GM11168 (cell line): ENCODE data around the gene ADAMTS13.

Experiments used
- in situ Hi-C: fragments of 300-500 bp; cut with MboI; formaldehyde crosslinking; loops from one replicate; pipeline ENCODE4 v1.12.0; 2022; ENCODE audit warnings: low sequenced_read_pairs; ENCODE audit not compliant: unreplicated experiment

The ADAMTS13 gene

DNA sequence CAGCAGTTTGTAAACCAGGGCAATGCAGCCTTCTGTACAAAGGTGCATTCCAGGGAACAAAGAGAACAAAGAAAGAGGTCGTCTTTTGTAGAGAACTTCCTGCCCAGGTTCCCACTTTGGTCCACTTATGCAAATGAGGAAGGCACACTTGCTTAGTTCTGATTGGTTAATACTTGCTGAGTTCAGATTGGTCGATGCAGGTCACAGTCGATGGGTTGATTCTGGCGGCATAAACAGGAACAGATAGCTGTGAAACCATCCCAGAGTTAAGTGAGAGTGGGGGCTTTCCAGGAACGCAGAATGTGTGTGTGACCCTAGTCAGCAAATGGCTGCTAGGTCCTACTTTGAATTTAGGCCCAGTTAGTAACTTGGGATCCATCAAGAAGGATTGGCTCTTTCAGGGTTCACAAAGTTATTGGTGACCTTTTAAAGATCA is 1.8 kb upstream of the ADAMTS13 start:
- in situ Hi-C loops, result no loop called here

DNA sequence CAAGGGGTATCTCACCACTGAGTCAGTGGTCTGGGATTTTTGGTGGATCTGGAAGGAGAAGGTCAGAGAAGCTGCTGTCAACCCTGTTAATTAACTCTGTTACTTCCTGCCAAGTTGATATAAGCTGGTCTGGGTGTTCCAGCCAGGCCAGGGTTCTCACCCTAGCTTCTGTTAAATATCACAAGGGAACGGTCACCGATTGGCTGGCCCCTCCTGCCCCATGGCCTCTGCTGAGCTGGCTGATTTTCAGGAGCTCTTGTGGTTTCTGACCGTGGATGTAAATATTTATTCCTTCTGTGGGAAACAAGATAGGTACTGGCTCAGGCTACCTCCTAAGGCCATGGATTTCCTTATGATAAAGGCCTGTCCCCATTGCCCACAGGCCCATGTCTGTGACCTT is 1.0 kb downstream of the ADAMTS13 start:
- in situ Hi-C loops, result no loop called here

DNA sequence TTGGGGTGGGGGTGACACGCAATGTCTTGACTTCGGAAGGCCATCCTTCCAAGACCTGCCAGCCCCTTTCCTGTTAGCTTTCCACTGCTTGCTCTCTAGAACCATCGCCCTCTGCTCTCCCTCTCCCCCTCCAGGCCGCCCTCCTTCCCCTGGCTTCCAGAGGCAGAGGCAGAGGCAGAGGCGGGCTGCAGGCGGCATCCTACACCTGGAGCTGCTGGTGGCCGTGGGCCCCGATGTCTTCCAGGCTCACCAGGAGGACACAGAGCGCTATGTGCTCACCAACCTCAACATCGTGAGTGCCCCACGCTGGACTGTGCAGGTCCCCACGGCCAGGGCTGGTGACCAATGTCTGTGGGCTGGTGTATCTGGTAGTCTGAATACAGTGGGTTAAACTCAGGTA is 2.0 kb downstream of the ADAMTS13 start:
- in situ Hi-C loops, result no loop called here

GRCh38 chr9:133425049-133425632 is 3.0 kb downstream of the ADAMTS13 start:
- in situ Hi-C loops, result no loop called here

DNA sequence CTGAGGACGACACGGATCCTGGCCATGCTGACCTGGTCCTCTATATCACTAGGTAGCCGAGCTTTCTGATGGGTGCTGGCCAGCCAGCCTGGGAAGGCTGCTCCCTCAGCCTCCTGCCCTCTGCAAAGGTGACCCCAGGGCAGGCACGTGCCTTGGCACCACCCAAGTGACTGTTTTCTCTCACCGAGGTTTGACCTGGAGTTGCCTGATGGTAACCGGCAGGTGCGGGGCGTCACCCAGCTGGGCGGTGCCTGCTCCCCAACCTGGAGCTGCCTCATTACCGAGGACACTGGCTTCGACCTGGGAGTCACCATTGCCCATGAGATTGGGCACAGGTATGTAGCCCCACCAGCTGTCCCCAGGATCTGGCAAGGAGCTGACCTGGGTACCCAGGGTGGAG is 3.8 kb downstream of the ADAMTS13 start:
- in situ Hi-C loops, result no loop called here

DNA sequence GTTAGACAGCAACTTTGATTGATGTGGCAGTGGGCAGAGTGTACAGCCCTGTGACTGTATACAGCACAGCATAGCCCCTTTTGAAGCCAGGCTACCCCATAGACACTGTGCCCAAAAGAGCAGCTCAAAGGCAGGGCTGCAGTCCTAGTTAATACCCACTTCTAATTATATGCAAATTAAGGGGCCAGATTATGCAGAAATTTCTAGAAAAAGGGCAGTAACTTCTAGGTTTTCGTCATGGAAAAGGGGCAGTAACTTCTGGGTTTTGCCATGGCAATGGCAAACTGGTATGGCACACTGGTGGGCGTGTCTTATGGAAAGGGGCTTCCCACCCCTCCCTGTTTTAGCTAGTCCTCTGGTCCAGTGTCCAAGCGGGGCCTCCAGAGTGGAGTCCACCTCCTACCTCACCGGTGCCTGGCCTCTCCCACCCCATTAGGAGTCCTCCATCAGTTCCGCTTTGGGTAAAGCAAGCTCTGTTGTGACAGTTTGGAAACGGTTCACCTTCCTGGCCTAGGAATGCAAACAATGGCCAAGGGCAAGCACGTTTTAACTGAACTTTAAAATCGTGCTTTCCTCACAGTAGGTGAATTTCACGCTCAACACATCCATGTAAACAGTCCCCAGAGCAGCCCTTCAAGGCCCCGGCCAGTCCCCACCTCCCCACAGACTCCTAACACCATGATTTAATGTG is 5.6 kb downstream of the ADAMTS13 start:
- in situ Hi-C loops, result no loop called here

DNA sequence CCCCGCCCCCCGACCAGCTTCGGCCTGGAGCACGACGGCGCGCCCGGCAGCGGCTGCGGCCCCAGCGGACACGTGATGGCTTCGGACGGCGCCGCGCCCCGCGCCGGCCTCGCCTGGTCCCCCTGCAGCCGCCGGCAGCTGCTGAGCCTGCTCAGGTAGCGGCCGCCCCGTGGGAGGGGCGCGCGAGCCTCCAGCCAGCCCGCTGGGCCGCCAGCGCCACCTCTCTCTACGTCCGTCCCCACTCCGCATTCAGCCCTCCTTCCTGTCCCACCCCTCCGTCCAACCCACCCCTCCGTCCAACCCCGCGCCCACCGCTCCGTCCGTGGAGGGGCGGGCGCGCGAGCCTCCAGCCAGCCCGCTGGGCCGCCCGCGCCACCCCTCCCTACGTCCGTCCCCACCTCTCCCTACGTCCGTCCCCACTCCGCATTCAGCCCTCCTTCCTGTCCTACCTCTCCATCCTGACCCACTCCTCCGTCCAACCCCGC is 6.5 kb downstream of the ADAMTS13 start:
- in situ Hi-C loops, result no loop called here

GRCh38 chr9:133429214-133429613 is 7.0 kb downstream of the ADAMTS13 start:
- in situ Hi-C loops, result no loop called here

DNA sequence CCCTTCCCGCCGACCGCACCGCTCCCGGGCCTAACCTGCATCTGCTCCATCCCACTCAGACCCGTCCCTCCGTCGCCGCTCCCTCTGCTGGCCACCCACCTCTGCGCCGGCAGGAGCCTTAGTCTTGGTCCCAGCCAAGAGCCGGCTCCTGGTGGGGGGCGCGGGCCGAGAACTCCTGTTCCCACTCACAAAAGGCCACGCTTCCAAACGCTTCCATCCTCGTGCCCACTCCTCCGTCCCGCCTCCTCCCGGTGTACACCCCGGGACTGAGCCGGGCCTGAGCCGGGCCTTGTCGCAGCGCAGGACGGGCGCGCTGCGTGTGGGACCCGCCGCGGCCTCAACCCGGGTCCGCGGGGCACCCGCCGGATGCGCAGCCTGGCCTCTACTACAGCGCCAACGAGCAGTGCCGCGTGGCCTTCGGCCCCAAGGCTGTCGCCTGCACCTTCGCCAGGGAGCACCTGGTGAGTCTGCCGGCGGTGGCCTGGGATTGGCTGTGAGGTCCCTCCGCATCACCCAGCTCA is 7.5 kb downstream of the ADAMTS13 start:
- in situ Hi-C loops, result no loop called here

DNA sequence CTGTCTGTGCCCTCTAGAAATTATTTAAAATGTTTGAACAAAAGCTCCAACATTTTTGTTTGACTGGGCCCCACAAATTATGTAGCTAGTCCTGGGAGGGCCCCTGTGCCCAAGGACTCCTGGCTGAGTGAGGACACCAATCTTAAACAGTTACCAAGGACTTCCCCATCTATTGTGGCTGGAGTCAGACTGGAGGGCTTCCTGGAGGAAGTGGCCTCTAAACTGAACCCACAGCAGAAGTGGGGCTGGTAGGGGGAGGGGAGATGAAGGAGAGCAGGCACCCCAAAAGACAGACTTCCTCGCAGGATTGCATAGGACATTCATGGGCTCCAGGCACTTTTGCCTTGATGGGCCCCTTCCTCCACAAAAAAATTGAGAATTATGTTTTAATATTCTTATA is 8.1 kb downstream of the ADAMTS13 start:
- in situ Hi-C loops, result no loop called here

DNA sequence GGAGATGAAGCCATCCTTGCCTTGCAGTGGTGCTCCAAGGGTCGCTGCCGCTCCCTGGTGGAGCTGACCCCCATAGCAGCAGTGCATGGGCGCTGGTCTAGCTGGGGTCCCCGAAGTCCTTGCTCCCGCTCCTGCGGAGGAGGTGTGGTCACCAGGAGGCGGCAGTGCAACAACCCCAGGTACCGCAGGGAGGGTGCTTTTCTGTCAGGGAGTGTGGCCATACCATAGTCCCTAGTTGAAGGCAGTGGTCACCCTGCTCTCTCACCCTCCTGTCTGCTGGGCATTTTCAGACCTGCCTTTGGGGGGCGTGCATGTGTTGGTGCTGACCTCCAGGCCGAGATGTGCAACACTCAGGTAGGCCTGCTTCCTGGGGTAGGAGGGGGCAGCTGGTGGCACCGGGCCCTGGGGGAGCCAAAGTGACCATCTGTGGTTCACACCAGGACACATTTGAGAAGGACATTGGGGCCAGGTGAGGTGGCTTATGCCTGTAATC is 11.2 kb downstream of the ADAMTS13 start:
- in situ Hi-C loops, result no loop called here

DNA sequence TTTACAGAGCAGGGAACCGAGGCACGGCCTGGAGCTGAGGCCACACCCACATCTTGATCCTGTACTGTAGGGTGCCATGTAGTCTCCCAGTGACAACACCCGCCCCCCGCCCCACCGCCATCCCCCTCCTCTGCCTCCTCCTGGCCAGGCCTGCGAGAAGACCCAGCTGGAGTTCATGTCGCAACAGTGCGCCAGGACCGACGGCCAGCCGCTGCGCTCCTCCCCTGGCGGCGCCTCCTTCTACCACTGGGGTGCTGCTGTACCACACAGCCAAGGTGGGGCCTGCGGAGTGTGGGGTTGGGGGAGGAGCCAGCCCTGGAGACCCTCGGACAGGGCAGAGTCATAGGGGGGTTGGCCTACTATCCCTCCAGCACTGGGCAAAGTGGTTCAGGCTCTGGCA is 14.5 kb downstream of the ADAMTS13 start:
- in situ Hi-C loops, result no loop called here

GRCh38 chr9:133437753-133438531 is 15.8 kb downstream of the ADAMTS13 start:
- in situ Hi-C loops, result no loop called here

- in situ Hi-C loops, result no loop called here
Measured at GRCh38 chr9:133439337-133439736, 17.2 kb downstream of the ADAMTS13 start.

DNA sequence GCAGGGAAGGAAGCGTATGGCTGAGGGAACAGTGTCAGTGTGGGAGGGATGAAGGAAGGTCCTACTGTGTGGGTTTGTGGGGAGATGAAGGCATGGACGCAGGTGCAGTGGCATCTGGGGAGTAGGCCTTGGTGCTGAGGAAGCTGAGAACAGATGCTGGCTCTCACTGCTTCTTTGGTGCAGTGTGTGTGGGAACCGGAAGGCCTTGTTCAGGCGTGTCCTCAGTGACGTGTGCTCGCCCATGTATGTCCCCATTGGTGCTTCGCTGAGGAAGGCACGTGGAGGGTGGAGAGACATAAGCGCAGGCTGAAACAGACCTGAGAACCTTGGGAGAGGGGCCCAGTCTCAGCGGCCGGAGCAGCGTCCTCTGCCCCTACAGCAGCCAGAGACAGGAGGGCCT is 18.7 kb downstream of the ADAMTS13 start:
- in situ Hi-C loops, result no loop called here

DNA sequence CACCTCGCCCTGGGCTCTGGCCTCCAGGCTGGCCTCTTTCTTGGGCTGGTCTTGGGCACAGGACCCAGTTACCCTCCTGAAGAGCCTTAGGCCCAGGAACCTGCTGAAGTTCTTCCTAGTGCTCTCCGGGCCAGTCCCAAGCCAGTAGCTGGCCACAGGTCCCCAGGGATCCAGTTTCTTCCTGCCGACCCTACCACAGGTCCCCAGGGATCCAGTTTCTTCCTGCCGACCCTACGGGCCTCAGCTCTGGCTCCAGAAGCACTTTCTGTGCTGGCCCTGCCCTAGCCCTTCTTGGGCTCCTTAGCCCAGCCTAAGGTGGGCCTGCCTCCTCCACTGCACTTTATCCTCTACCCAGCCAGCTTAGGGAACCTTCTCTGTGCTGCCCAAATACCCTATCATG is 19.4 kb downstream of the ADAMTS13 start:
- in situ Hi-C loops, result no loop called here

DNA sequence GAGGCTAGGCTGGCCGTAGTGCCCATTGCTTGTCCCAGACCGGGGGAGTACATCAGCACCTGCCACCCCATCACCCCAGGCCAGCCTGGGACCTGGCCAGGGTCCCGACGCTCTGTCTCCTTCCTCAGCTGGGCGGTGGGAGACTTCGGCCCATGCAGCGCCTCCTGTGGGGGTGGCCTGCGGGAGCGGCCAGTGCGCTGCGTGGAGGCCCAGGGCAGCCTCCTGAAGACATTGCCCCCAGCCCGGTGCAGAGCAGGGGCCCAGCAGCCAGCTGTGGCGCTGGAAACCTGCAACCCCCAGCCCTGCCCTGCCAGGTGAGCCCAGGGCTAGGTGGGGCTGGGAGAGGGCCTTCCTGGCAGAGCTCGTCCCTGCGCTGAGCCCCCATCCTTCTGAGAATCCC is 21.1 kb downstream of the ADAMTS13 start:
- in situ Hi-C loops, result no loop called here

DNA sequence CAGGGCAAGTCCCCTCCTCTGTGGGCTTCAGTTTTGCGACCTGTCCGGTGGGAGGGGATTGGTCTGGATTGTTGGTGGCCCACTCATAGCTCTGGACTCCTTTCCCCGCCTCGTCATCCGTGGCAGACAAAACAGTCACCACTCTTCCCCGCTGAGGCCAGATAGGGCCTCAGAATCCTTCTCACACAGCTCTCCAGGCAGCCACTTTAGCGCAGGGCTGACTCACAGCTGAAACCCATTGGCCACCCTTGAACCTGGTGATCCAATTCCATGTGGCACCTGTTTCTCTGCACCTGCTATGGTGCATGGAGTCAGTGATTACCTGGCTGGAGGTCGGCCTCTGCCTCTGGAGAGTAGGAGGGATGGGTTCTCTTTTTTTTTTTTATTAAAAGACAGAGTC is 21.8 kb downstream of the ADAMTS13 start:
- in situ Hi-C loops, result no loop called here

- in situ Hi-C loops, result no loop called here
Measured at GRCh38 chr9:133445293-133445969, 23.3 kb downstream of the ADAMTS13 start.

DNA sequence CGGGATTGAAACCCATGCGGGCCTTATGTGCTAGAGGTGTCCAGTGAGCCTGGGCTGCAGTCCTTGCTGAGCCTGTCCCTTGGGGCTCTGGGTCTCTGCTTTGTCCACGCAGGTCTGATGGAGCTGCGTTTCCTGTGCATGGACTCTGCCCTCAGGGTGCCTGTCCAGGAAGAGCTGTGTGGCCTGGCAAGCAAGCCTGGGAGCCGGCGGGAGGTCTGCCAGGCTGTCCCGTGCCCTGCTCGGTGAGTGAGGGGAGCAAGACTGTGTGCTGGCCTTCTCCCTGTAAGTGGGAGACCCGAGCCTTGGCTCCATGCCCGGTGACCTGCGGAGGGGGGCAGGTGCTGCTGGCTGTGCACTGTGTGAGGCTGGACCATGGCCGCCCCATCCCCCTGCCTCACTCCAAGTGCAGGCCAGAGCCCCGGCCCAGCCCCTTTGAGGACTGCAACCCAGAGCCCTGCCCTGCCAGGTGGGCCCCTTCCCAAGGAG is 26.4 kb downstream of the ADAMTS13 start:
- in situ Hi-C loops, result no loop called here
